Thoracic aorta (tissue), 2 donors: ENCODE results near the gene SDSL. TPM values are rescaled to one million over a fixed set of nuclear protein-coding genes. Genes with fewer than 3 reads are reported as not detected.

Experiments
- ATAC-seq: fragments of 150-250 bp; one replicate; pipeline ENCODE4 v1.8.0; 2017; ENCODE audit warnings: low read depth; ENCODE audit not compliant: insufficient number of reproducible peaks, low FRiP score
- DNase-seq: peaks from one replicate; pipeline ENCODE4 v3.0.0-alpha.2; 2020; ENCODE audit warnings: low spot score
- H3K27ac ChIP-seq, 2 donors: fragments of 200-600 bp; sonication (generic); 1 replicate in 1 of 2; 2 replicates in 1 of 2; pipeline ENCODE4 v1.5.1; 2016; ENCODE audit warnings: mild to moderate bottlenecking in 2 of 2, moderate library complexity in 2 of 2
- H3K27me3 ChIP-seq: fragments of 200-600 bp; sonication (generic); replicated peaks from 2 replicates; pipeline ENCODE4 v1.6.0; 2016; ENCODE audit warnings: mild to moderate bottlenecking; ENCODE audit not compliant: insufficient read depth
- H3K36me3 ChIP-seq: fragments of 200-600 bp; sonication (generic); one replicate; pipeline ENCODE4 v1.5.1; 2016
- H3K4me1 ChIP-seq, 2 donors: fragments of 200-600 bp; sonication (generic); 1 replicate in 1 of 2; 2 replicates in 1 of 2; pipeline versions ENCODE4 v1.5.1 to v1.6.0; 2016; ENCODE audit warnings: low read depth in 2 of 2, mild to moderate bottlenecking in 1 of 2; ENCODE audit not compliant: control insufficient read depth in 1 of 2
- H3K4me3 ChIP-seq: fragments of 200-600 bp; sonication (generic); 2 replicates; pipeline ENCODE4 v1.5.1; 2016; ENCODE audit warnings: mild to moderate bottlenecking
- H3K9me3 ChIP-seq: fragments of 200-600 bp; sonication (generic); 2 replicates; pipeline ENCODE4 v1.5.1; 2016
- total RNA-seq, 2 donors: library from RNA; depleted of rRNA; stranded (reverse); fragments of >200 nt; gene quantifications; one replicate each; pipeline versions ENCODE4 v1.1.0 to v1.2.3, GENCODE V29; 2016
- TF ChIP-seq, protein P1 (sequence below): fragments of 200-600 bp; sonication (generic); IDR thresholded peaks from one replicate; pipeline ENCODE4 v1.5.1; 2019; ENCODE audit warnings: antibody characterized with exemption

Gene SDSL
- total RNA-seq, 2 donors from 2014 or later: 3.5 to 9.0 TPM

DNA sequence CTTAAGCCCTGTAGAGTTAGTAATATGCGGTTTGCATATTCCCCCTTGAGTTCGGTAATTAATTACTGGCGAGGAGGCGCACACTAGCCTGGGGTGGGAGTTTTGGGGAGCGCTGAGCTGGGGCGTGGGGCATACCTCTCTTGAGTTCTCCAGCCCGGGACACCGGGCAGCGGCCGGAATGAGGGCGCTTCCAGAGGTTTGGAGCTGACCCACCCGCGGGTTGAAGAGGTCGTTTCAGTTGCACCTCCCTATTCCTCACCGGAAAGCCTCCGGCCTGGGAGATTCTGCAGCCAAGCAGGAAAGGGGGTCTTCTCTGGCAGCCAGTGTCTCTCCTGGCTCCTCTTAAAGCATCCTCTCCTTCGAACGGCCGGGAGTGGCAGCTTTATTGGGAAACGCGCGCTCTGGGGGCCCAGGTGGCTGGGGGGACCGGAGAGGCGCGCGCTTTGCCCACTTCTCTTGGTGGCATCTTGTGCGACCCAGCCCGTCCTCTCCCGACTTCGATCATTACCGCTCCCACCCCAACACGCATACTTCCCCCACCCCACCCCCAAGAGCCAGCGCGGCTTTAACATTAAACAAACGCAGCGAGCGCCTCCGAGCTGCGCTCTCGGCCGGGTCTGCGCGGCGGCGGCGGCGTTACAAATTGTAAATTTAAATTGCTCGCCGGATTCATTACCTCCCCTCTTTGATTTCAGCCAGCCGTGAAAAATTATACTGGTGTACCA lies 53.4 kb downstream of the SDSL start:
- DNase-seq (no peak), ATAC-seq (no peak)
- Histone ChIP-seq H3K27me3 (no peaks in the 10 kb centered on the region), H3K4me1 (peaks cover 0 to 11% of the 10 kb centered on the region in 2 donors), H3K4me3 (no peak overlapping the region), H3K9me3 (no peaks in the 10 kb centered on the region), H3K36me3 (no peaks in the 10 kb centered on the region), H3K27ac (no peak overlapping the region)
- TF ChIP-seq, protein P1, sequence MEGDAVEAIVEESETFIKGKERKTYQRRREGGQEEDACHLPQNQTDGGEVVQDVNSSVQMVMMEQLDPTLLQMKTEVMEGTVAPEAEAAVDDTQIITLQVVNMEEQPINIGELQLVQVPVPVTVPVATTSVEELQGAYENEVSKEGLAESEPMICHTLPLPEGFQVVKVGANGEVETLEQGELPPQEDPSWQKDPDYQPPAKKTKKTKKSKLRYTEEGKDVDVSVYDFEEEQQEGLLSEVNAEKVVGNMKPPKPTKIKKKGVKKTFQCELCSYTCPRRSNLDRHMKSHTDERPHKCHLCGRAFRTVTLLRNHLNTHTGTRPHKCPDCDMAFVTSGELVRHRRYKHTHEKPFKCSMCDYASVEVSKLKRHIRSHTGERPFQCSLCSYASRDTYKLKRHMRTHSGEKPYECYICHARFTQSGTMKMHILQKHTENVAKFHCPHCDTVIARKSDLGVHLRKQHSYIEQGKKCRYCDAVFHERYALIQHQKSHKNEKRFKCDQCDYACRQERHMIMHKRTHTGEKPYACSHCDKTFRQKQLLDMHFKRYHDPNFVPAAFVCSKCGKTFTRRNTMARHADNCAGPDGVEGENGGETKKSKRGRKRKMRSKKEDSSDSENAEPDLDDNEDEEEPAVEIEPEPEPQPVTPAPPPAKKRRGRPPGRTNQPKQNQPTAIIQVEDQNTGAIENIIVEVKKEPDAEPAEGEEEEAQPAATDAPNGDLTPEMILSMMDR: no peak

DNA sequence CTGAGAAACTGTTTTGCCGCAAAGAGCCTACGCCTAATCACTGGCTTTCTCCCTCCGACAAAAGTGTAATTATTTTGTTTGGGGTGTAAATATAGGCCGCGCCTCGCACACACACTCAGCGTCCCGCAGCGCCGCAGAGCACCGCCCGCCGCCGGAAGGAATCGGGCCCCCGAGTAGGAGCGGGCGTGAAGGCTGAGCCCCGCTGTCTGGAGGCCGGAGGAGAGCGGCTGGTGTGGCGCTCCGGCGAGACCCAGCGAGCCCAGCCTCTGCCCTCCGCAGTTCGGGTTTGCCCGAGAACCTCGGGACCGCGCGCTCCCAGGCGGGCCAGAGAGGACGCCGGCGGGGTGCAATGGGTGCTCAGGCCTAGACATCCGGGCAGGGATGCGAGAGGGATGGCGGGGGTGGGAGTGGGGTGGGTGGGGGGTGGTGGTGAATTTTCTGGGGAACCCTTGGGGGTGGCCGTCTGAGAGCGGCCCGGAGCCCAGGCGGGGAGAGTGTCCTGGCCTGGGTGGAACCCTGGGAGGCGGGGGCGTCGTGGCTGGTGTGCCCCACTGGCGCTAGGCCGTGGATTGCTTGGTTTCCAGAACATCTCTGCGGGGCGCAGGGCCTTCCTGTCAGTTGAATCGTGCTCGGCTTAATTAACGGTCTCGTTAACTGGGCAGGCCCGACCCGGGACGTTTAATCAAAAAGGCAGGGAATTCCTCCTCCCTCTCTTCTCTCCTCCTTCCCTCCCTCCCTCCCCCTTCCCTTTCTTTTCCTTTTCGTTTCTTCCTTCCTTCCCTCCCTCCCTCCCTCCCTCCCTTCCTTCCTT lies 54.2 kb downstream of the SDSL start:
- no peak overlapping the region for H3K27ac ChIP-seq
- no peaks in the 10 kb centered on the region for H3K9me3 ChIP-seq
- H3K4me1 ChIP-seq: peaks cover 0 to 6% of the 10 kb centered on the region in 2 donors
- TF ChIP-seq, protein P1: no peak
- peaks cover 5% of the 10 kb centered on the region for H3K27me3 ChIP-seq
- H3K36me3 ChIP-seq: no peaks in the 10 kb centered on the region
- no peak overlapping the region for H3K4me3 ChIP-seq
- ATAC-seq (no peak), DNase-seq (no peak)

DNA sequence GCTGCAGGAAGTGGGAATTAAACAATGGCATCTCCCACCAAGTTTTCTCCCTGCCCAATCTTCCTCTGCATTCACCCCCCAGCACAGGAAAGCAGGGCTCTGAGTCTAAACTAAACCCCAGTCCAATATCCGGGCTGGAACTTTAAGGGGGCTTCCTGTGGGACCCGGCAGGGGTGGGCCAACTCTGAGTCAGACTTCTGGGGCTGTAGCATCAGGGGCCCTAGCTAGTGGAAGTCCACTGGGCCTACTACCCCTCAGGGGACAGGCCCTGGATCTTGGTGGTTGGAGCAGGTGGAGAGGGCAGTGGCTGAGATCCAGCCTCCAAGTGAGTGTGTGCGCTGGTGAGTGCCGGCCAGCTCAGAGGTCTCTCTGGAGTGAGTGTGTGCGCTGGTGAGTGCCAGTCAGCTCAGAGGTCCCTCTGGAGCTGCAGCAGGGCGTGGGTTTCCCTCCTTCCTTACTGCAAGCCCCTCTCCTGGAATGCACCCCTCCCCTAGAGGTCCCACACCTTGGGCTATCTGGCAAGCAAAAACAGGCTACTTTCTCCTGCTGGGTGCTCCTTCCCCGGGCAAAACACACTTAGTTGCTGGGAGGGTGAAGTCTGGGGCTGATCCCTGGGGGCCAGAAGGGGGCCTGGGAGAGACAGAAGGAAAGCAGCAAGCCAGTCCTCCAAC lies 55.1 kb downstream of the SDSL start:
- ATAC-seq (no peak), DNase-seq (no peak)
- Histone ChIP-seq H3K27ac (no peak overlapping the region), H3K36me3 (no peaks in the 10 kb centered on the region), H3K27me3 (peaks cover 6% of the 10 kb centered on the region), H3K4me1 (no peaks in the 10 kb centered on the region), H3K4me3 (no peak overlapping the region), H3K9me3 (no peaks in the 10 kb centered on the region)
- TF ChIP-seq, protein P1: no peak

DNA sequence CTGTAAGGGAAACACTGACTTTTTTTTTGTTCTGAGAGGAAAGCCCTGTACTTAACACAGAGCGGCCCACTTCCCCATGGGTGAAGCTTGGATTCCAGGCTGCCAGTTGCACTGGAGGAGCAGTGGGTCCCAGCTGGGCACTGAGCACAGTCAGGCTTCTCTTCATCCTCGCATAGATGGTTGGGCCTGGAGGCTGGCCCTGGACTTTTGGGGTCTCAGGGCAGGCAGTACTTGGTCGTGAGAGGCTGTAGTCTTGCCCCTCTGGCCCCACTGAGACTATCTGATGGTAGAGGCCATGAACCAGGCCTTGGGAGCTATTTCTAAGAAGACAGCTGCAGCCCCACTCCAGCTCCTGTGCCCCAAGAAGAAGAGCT lies 55.6 kb downstream of the SDSL start:
- ATAC-seq: no peak
- H3K36me3 ChIP-seq: no peaks in the 10 kb centered on the region
- DNase-seq: no peak
- TF ChIP-seq, protein P1: no peak
- H3K27ac ChIP-seq: no peak overlapping the region
- H3K4me1 ChIP-seq: no peaks in the 10 kb centered on the region
- no peak overlapping the region for H3K4me3 ChIP-seq
- H3K27me3 ChIP-seq: peaks cover 6% of the 10 kb centered on the region
- H3K9me3 ChIP-seq: no peaks in the 10 kb centered on the region
